GM19324 (cell line): ENCODE measurements around the gene VSIG2.
"Not testable (repeated sequence)": the region's sequence is repeated elsewhere in the genome, so short reads cannot be mapped to it uniquely, and the experiment has no call there.

Experiments used
- ATAC-seq: cut with Tn5 transposase; IDR thresholded peaks from one replicate; pipeline ENCODE4 v1.9.1; 2021; ENCODE audit warnings: mild to moderate bottlenecking, moderate library complexity; ENCODE audit not compliant: unreplicated experiment, low FRiP score

VSIG2 gene

GRCh38 chr11:124751741-124752470 is at the start of gene VSIG2:
VSIG2 (minus strand) TSS chr11:124752255; CDS start chr11:124752137, 118 bp downstream.
- no peak for ATAC-seq

DNA sequence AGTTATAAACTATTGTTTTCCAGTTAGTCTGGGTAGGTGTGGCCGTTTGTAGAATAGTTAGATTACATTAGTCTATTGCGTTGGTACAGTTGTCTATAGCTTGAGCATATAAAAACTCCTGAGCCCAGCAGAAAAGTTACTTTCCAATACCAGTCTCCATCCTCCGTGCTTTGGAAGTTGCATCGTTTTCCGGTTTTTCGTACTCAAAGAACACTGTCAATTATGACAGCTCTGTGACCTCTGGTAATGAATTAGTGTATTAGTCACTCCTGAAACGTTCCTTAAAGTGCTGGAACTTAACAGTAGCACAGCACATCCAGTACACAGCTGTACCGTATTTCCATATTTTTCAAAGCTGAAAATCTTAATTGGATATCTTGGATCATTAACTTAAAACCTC is 49.0 kb upstream of the VSIG2 start:
- ATAC-seq = no peak

- peak; percentile 92 for ATAC-seq
Observed at GRCh38 chr11:124800226-124800929, 48.3 kb upstream of the VSIG2 start, which contains the start of gene MSANTD2. MSANTD2 (minus strand) TSS chr11:124800406; CDS start chr11:124800380, 26 bp downstream.

DNA sequence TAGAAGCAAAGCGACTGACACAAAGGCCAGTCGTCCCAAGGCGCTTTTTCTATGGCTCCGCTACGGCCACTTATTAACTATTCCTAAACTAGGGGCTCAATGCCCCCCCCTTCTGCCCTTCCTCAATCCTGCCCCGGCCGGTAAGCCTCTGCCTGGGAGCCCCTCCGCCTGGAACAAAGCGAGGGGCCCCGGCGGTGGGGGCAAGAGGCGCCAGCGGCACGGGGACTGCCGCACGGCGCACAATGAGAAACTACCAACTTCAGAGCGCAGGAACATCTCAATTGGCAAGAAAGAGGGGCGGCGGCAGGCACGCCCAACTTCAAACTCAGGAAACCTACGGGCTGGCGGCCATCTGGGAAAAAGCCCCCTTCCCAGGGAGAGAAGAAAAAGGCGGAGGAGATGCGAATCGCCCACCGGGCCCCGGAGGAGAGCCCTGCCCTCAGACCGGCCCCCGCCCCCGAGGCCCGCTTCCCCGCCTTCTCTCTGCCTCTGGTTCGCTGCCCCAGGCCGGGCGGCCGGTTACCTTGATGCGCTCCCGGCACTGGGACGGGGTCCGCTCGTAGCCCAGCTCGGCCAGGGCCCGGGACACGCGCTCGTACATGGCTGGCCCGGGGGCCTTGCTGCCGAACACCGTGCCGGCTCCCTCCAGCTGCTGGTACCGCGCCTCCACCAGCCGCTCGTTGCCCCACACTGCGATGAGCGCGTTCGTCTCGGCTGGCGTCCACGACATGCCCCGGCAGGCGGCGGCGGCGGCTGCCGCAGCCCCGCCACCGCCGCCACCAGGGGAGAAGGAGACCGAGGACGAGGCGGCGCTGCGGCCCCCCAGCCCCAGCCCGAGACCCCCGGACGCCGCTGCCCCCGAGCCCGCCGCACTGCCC is 47.5 kb upstream of the VSIG2 start:
- ATAC-seq = peak; percentile 48

- no peak for ATAC-seq
Observed at GRCh38 chr11:124798991-124799347, 46.9 kb upstream of the VSIG2 start.

- no peak for ATAC-seq
Observed at GRCh38 chr11:124796312-124796711, 44.3 kb upstream of the VSIG2 start.

- ATAC-seq = peak; percentile 39
Observed at GRCh38 chr11:124793466-124794278, 41.6 kb upstream of the VSIG2 start.

- ATAC-seq = peak; percentile 60
Observed at GRCh38 chr11:124791626-124792341, 39.7 kb upstream of the VSIG2 start.

GRCh38 chr11:124788521-124788920 is 36.5 kb upstream of the VSIG2 start:
- no peak for ATAC-seq

- ATAC-seq = no peak
Observed at GRCh38 chr11:124784051-124784450, 32.0 kb upstream of the VSIG2 start.

DNA sequence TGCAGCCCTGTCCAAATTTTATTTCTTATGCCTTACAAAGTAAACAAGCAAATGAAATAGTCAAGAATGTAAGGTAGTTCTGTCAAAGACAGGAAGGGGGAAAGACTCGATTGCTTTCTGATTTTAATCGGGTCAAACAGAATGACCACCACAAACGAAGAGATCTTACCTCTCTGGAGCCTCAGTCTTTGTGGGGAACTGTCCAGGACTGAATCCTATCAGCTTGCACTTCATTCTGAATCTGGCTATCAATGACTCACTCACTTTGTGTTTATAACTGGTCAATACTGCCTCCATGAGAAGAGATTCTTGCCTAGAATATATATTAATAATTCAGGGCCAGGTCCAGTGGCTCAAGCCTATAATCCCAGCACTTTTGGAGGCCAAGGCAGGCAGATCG is 30.9 kb upstream of the VSIG2 start:
- no peak for ATAC-seq

GRCh38 chr11:124779568-124779967 is 27.5 kb upstream of the VSIG2 start:
- ATAC-seq = no peak

GRCh38 chr11:124778281-124778680 is 26.2 kb upstream of the VSIG2 start:
- no peak for ATAC-seq

DNA sequence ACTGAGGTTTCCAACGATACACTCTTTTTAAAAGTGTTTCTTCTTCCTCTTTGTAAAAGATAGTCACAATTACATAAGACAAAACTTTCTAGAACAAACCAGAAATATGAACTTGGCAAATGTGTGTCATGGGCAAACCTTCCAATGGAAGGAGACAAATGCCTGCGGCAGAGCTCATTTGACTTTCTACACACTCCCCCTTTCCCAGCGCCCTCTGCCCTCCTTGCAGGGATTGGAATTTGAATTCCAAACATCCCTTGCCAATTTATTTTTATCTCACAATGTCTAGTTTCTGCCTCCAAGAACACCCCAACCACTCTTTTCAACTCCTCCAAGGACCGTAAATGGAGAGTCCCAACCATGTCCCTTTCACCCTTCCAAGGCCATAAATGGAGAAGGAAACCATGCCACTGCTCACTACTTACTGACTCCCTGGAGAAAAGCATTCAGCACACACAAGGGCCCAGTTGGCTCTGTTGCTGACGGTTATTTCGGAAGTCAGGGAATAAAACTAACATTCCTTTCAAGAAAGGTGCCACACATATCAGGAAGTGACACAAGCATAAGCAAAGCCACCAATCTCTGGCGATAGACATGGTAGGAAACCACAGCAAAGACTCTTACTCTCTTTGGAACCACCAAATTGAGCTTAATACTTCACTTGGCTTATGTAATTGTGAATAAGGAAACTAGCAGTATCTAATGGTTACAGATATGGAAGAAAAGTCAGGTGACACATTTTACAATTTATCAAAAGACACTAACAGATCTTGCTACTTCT is 25.0 kb upstream of the VSIG2 start:
- no peak for ATAC-seq

- not testable (repeated sequence) for ATAC-seq
Observed at GRCh38 chr11:124770959-124771358, 18.9 kb upstream of the VSIG2 start.

DNA sequence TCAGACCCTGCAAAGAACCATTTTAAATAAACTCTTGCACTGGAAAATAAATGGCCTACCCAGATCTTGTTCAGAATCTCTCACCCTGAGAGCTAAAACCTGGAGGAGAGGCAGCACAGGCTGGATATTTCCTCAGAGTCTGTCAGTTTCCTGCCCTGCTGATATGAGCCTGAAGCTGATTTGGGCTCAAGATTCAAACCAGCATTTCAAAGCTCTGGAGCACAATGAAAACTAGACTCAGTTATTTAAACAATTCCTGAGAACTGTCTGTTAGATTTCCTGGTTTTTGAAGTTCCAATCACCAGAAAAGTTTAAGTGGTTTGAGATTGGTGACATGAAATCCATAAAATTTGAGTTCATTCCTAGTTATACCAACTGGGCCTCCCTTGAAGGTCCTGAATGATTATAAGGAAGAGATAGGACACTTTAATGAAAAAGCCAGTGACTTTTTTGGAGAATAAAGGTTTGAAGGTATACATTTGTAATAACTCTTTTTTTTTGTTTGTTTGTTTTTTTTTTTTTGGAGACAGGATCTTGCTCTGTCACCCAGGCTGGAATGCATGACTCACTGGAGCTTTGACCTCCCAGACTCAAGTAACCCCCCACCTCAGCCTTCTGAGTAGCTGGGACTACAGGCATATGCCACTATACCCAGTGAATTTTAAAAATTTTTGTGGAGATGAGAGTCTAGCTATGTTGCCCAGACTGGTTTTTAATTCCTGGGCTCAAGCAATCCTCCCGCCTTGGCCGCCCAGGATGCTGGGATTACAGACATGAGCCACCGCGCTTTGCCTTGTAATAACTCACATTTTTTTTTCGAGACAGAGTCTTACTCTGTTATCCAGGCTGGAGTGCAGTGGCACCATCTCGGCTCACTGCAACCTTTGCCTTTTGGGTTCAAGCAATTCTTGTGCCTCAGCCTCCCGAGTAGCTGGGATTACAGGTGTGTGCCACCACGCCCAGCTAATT is 18.0 kb upstream of the VSIG2 start:
- no peak for ATAC-seq

GRCh38 chr11:124768914-124769313 is 16.9 kb upstream of the VSIG2 start:
- ATAC-seq = no peak

- no peak for ATAC-seq
Observed at GRCh38 chr11:124766156-124766555, 14.1 kb upstream of the VSIG2 start.
